ENCODE data around the gene TNK1.
A peak's percentile ranks its signal among the peaks of the same experiment; 100 is the strongest.
"Not testable (repeated sequence)": the region's sequence is repeated elsewhere in the genome, so short reads cannot be mapped to it uniquely, and the experiment has no call there.

The TNK1 gene

DNA sequence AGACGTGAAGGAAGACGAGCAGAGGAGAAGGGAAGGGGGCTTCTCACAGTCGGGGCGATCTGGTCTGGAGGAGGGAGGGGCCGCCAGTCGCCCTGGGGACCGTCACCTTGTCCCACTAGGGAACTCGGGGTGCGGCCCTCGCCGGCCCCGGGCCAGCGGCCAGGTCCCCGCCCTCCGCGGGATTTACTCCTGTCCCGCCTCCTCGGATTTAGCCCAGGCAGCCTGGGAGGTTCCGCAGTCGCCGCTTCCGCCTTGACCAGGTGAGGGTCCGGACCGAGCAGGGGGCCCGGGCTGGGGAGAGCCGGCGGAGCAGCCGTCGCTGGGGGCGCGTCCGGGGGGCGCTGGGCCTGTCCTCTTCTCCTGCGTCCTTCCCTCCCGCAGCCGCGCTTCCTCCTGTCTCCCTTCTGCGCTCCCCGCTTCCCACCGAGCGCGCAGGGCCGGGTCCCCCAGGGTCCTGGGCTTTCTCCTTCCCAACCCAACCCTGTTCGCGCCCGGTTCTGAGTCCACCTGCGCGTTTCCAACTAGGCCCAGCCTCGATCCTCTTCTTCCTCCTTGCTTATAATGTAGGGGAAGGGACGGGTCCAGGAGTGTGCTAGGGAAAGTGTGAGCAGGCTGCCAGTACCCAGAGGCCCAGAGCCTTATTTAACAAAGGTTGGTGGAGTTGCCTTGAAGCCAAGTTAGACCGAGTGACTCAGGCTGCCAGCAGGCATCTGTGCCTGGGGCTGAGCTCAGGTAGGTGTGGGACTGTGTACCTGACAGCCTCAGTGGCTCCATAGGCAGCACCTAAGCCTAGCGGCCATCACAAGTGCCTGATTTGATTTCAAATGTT is at the start of gene TNK1:
Gene TNK1 (plus strand): TSS at position 235 of the 829 bp plus-strand sequence. CDS start 1,838 bp downstream, outside the sequence.
- DNase-seq (ENCODE audit: low spot score), result no peak
- FAIRE-seq, result no peak

DNA sequence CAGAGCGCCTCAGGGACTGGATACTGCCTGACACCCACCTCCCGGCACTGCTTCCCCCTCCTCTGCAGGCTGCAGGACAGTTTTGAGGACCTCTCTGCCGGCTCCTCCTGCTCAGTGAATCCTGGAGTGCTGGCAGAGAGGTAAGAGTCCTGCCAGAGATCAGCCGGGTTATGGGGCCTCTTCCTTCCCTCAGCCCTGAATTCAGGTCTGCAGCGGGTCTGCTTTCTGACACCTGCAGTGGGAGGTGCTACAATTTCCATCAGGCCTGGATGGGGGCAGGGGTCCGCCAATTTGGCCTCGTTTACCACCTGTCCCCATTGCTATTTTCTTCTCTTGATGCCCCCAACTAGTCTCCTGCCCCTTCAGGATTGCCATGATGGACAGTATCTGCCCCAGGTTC is 48.8 kb upstream of the TNK1 start:
- no peak for FAIRE-seq
- DNase-seq (ENCODE audit: low spot score), result no peak

DNA sequence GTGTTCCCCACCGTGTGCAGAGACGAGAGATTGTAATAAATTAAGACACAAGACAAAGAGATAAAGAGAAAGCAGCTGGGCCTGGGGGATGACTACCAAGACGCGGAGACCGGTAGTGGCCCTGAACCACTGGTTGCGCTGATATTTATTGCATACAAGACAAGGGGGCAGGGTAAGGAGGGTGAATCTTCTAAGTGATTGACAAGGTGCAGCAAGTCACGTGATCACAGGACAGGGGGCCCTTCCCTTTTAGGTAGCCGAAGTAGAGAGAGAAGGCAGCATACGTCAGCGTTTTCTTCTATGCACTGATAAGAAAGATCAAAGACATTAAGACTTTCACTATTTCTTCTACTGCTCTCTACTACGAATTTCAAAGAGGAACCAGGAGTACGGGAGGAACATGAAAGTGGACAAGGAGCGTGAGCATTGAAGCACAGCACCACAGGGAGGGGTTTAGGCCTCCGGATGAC is 48.3 kb upstream of the TNK1 start:
- not testable (repeated sequence) for FAIRE-seq; DNase-seq (ENCODE audit: low spot score)

GRCh38 chr17:7334938-7335538 is 45.9 kb upstream of the TNK1 start:
- DNase-seq (ENCODE audit: low spot score) (no peak), FAIRE-seq (no peak)

GRCh38 chr17:7335765-7336164 is 45.1 kb upstream of the TNK1 start:
- not testable (repeated sequence) for DNase-seq (ENCODE audit: low spot score); FAIRE-seq

GRCh38 chr17:7336240-7337175 is 44.4 kb upstream of the TNK1 start, which contains the start of gene ACAP1:
Gene ACAP1, plus strand, starts transcription at chr17:7336529. Its CDS starts 206 bp downstream, at chr17:7336735.
- FAIRE-seq (no peak), DNase-seq (ENCODE audit: low spot score) (no peak)

GRCh38 chr17:7337600-7337999 is 43.3 kb upstream of the TNK1 start:
- FAIRE-seq; DNase-seq (ENCODE audit: low spot score): not testable (repeated sequence)

DNA sequence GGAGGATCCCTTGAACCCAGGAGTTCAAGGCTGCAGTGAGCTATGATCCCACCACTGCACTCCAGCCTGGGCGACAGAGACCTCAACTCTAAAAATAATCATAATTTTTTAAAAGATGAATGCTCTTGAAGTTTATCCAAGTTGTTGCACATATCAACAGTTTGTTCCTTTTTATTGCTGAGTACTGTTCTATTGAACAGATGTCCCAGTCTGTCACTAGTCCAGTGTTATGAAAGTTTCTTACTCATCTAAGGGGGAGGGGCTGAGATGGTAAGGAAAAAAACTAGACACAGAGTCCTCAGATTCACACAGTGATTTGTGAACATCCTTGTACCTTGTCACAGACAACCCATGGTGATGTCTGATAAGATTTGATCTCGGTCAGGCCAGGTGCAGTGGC is 40.7 kb upstream of the TNK1 start:
- FAIRE-seq, result no peak
- DNase-seq (ENCODE audit: low spot score), result no peak

DNA sequence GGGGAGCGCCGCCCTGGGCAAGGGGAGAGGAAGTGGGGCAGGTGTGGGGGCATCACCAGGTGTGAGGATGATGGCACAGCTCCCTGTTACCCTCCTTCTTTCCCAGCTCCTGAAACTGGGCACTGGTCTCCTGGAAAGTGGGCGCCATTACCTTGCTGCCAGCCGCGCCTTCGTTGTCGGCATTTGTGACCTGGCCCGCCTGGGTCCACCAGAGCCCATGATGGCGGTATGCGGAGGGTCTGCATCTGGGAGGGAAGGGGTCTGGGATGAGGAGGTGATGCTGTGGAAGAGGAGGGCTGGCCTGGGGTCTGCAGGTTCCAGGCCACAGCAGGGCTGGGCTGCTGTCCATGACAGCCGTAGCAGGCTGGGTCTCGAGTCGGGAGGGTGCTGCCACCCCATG is 39.0 kb upstream of the TNK1 start:
- FAIRE-seq (no peak), DNase-seq (ENCODE audit: low spot score) (no peak)

- FAIRE-seq, result no peak
- no peak for DNase-seq (ENCODE audit: low spot score)
Observed at GRCh38 chr17:7343250-7343649, 37.6 kb upstream of the TNK1 start.

- no peak for DNase-seq (ENCODE audit: low spot score)
- FAIRE-seq, result no peak
Observed at GRCh38 chr17:7346761-7347614, 33.9 kb upstream of the TNK1 start.

DNA sequence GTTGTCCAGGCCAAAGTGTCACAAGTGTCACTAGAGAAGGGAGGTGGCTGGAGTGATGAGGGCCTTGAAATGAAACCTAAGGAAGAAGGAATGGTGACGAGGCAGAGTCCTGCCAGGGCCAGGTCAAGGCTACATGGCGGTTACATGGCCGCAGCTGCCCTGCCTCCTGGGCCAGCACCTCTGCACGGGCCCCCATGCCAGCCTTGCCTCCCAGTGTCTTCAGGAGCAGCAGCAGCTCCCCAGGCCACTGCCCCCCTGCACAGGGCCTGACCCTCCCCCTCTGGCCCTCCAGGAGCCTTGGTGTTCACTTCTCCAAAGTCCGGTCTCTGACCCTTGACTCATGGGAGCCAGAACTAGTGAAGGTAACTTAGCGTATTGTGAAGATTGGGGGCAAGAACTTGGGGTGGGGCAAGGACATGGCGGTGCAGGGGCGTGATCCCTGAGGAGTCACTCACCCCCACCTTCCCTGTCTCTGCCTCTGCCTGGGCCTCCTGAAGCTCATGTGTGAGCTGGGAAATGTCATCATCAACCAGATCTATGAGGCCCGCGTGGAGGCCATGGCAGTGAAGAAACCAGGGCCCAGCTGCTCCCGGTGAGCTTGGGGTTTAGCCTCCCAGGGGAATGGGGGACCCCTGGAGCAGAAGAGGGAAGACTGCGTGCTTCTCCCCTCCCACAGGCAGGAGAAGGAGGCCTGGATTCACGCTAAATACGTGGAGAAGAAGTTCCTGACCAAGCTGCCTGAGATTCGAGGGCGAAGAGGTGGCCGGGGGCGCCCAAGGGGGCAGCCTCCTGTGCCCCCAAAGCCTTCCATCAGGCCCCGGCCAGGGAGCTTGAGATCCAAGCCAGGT is 33.0 kb upstream of the TNK1 start:
- FAIRE-seq (no peak), DNase-seq (ENCODE audit: low spot score) (no peak)

DNA sequence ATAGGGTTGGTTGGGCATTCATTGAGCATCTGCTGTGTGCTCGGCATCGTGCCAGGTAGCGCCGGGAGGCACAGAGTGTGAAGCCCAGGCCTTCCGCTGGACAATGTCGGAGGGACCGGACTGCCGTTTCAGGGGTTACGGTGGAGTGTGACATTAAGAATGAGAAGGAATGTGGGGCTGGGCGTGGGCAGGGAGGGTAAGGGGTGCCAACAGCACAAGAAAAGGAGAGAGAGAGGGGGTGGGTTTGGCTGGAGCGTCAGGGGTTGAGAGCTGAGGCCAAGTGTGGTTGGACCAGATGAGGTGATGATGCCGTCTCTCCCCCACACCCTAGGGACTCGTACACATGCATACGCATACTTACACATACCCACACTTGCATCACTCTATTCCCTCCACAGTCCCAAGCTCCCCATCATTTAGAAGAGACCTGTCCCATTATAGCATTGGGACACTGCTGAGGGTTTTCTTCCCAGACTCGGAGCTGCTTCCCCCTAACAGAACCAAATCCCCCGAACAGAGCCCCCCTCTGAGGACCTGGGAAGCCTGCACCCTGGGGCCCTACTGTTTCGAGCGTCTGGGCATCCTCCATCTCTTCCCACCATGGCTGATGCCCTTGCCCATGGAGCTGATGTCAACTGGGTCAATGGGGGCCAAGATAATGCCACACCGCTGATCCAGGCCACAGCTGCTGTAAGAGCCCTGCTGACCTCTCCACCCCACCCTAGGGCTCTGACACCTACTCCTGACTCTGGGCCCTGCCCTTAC is 32.2 kb upstream of the TNK1 start:
- DNase-seq (ENCODE audit: low spot score) (no peak), FAIRE-seq (no peak)

- FAIRE-seq (no peak), DNase-seq (ENCODE audit: low spot score) (peak; percentile 89)
Observed at GRCh38 chr17:7351665-7352502, 29.0 kb upstream of the TNK1 start, which contains the start of gene KCTD11. Gene KCTD11, plus strand, starts transcription at chr17:7352162.

DNA sequence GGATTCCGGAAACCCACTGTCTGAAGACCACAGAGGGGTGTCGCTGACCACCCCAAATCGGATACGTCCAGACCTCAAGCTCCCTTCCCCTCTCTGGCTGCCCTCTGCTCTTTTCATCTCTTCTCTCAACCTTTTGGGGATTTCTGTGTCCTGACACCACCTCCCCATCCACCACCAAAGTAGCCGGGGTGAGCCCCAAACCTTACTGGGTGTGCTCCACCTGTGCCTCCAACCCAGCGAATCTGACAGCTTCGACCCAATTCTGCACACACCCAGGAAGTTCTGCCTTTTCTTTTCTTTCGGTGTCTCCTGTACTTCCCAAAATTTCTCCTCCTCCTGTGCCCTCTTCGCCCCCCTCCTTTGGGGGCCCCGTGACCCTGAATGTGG is 28.4 kb upstream of the TNK1 start:
- no peak for FAIRE-seq

GRCh38 chr17:7352910-7353635 is 27.8 kb upstream of the TNK1 start:
- DNase-seq (ENCODE audit: low spot score), result no peak
- no peak for FAIRE-seq

More for the DNA sequence above, 28.4 kb upstream of the TNK1 start:
- DNase-seq (ENCODE audit: low spot score), result no peak

- FAIRE-seq, result no peak
- no peak for DNase-seq (ENCODE audit: low spot score)
Observed at GRCh38 chr17:7354262-7354843, 26.5 kb upstream of the TNK1 start.
